CD4-positive, alpha-beta T cell treated with Interleukin-15 for 4 hours (primary cell): ENCODE measurements around the gene RPS19.

Source experiments
- DNase-seq: peaks from one replicate; pipeline ENCODE4 v3.0.0-alpha.2; 2020; ENCODE audit warnings: low spot score

The RPS19 gene

DNA sequence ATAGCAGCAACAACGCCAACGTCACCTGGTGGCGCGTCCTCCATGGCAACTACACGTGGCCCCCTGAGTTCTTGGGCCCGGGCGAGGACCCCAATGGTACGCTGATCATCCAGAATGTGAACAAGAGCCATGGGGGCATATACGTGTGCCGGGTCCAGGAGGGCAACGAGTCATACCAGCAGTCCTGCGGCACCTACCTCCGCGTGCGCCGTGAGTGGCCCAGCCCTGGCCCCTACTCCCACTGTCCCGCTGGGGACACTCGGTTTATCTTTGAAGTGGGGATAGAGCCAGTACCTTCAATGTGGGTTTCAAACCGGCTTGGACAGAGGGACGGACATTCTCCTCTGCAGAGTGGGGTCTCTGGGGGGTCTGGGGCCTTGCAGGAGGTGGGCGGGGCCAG is 19.0 kb downstream of the RPS19 start:
- DNase-seq = no peak

DNA sequence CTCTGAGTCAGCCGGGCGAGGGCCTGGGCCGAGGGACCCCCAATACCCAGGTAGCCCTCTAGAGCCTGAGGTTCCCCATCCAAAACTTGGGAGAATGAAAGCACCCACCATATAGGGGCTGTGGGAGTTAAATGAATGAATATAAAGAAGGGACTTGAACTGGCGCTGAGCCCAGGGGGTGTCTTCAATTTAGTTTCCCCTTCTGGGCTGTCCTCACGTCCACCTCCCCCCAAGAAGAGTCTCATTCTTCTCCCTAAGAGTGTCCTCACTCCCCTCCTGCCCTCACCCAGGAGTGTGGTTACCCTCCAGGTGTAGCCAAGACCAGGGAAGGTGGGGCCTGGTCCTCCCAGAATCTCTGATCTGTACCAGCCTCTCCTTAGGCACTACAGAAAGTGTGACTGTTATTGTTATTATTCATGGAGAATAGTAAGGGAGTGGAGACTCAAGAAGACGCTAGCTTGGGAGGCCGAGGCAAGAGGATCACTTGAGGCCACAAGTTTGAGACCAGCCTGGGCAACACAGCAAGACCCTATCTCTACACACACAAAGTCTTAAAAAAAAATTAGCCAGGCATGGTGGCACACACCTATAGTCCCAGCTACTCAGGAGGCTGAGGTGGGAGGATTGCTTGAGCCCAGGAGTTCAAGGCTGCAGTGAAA is 19.7 kb downstream of the RPS19 start:
- DNase-seq = no peak

GRCh38 chr19:41880329-41880708 is 20.3 kb downstream of the RPS19 start:
- DNase-seq = no peak

DNA sequence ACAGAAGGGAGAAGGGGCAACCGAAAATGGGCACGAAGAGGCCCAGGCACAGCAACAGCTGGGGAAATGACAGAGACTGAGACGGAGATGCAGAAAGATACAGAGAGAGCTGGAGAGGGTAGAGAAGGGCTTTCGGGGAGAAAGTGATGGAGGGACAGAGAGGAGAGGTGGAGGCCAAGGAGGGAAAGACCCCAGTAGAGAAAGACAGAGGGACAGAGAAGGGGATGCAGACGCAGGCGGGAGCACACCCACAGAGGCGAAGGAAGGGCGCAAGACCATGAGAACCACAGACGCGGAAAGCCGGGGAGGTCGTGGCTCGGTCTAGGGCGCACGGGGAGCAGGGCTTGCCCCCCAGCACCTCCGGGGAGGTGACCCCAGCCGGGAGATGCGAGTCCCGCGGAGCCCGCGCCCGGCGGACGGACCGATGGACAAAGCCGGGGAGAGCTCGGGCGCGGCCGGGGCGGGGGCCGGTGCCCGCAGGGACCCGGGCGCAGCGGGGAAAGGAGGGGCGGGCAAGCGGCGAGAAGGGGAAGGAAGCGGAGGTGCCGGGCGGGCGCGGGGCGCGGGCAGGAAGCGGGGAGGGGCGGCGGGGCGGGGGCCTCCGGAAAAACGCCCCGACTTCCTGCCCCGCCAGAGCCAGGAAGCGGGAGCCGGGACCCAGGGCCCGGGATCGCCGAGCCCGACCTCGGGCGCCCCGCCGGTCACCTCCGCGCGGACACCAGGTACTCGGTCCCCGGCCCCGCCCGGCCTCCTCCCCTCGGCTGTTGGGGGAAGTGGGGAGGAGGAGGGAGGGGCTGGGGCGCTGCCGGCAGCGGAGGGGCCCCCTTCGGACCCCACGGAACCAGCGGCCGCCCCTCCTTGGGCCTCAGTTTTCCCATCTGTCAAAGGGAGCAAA is 22.8 kb downstream of the RPS19 start, which contains the start of gene ARHGEF1:
ARHGEF1 (plus strand) TSS at position 617 of the 895 bp plus-strand sequence. CDS start 4,899 bp downstream, outside the sequence.
- peak; percentile 48 for DNase-seq

- DNase-seq = no peak
These were observed 23.4 kb downstream of the RPS19 start for GRCh38 chr19:41883463-41883820.

DNA sequence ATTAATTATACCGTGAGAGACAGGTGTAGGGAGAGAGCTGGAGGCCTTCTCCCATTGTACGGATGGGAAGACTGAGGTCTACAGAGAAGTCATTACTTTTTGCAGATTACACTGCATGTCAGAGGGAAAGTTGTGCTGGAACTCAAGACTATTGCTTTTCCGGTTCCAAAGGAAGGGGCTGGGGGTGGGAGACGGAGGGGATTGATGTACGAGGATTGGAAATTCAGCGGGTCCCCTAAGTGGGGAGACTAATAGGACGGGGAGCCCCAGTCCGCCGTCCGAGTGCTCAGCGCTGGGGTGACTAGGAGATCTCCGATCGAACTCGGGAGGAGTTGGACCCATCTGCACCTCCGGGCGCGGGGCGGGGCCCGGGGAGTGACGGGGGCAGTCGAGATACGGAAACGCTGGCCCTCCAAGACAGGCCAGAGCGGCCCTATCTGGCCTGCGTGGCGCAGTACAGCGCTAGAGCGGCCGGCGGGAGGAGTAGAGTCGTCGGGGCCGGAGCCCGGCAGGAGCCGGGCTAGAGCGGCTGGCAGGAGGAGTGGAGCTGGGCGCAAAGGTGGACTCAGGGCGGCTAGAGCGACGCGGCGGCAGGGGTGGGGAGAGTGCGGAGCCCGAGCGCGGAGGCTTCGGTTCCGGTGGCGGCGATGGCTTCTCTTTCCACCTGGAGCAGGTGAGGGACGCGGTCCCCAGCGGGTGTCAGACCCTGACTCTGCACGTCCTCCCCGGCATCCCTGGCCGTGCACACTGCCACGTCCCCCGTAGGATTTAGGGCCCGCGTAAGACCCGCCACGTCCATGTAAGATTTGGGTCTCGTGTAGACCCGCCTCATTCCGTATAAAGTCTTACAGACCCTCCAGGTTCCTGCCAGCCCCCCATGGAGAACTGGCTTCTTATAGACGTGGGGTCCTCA is 24.0 kb downstream of the RPS19 start:
- peak; percentile 95 for DNase-seq

DNA sequence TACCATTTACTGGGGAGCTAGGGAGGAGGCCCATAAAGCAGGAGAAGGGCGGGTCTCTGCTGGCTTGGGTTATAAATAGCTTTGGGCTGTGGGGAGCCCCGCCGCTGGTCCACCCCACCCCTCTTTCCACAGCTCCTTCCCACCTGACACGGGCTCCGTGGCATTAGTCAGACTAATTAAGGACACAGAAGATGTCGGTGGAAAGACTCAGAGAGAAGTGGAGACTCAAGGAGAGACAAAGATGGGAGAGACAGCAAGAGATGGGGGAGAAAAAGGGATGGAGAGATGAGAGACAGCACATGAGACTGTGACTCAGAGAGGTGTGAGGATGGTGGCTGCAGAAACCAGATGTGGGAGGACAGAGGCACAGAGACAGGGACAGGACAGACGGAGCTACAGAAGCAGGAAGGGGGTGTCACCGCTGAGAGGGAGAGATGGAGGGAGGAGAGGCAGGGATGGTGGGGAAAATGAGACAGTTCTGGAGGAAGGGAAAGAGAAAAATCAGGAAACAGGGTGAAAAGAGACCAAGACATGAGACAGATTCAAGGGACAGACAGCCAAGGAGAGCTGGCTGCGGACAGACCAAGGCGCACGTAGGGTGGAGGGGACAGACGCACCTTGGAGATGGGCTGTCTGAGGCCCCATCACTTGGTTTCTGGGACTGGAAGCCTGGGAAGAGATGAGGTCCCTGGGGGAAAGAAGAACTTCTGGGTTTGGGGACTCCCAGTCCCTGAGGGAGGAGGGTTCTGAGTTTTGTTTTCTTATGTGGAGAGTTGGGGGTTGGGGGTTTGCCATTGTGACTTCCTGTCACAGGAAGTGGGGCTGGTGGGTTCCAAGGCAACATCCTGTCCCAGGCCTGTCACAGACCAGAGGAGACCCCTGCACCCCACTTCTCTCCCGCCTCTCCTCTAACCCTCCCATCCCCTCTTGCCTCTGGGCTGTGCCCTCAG is 27.0 kb downstream of the RPS19 start:
- DNase-seq = peak; percentile 70

GRCh38 chr19:41887711-41888382 is 27.8 kb downstream of the RPS19 start:
- peak; percentile 88 for DNase-seq

DNA sequence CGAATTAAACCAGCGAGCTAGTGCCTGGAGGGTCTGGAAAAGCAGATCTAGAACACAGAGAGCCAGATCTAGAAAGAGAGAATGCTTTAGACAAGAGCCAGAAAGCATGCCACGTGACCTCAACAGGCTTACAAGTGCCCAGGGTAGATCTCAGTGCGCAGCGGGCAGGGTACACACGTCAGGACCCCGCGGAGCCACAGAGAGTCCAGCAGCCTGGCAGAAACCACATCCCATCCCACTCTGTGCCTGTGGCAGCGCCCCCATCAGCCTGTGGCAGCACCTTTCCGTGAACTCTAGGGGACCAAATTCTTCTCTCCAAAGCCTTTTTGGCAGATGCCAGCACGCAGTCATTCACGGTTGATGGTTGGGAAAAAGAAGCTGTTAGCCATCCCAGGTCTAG is 28.9 kb downstream of the RPS19 start:
- no peak for DNase-seq

GRCh38 chr19:41889896-41890295 is 29.8 kb downstream of the RPS19 start:
- no peak for DNase-seq

DNA sequence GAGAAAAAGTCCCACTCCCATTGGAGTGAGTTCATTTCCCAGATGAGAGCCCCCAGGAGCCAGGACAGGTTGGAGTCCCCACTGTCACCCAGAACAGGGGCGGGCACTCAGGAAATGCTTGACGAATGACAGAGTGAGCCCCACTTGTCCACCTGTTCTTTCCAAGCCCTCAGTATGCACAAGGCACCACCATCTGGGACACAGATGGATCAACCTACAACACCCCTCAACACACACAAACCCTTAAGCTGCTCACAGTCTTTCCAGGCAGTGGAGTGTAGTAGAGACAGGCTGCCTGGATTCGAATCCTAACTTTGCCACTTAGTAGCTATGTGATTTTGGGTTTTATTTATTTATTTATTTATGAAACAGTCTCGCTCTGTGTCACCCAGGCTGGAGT is 30.9 kb downstream of the RPS19 start:
- no peak for DNase-seq

DNA sequence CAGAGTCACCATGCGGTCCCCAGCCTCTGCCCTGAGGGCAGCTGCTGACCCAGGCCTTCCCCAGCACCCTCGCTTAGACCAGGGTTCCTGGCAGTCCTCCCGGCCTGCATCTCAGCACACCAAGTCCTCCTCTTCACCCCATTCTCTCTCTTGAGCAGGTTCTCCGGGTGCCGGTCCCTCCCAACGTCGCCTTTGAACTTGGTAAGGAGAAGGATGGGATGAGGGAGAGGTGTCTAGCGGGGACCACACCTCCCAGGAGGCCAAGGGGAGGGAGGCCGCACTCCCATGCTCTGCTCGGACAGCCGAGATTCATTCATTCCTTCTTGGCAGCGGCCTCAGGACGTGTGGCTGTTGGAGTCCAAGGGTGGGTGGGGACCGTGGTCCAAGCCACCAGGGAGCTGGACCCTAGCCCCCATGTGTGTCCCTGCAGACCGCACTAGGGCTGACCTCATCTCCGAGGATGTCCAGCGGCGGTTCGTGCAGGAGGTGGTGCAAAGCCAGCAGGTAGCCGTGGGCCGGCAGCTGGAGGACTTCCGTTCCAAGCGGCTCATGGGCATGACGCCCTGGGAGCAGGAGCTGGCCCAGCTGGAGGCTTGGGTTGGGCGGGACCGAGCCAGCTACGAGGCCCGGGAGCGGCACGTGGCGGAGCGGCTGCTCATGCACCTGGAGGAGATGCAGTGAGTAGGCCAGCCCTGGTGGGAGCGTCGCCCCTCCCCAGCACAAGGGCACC is 32.3 kb downstream of the RPS19 start:
- no peak for DNase-seq

DNA sequence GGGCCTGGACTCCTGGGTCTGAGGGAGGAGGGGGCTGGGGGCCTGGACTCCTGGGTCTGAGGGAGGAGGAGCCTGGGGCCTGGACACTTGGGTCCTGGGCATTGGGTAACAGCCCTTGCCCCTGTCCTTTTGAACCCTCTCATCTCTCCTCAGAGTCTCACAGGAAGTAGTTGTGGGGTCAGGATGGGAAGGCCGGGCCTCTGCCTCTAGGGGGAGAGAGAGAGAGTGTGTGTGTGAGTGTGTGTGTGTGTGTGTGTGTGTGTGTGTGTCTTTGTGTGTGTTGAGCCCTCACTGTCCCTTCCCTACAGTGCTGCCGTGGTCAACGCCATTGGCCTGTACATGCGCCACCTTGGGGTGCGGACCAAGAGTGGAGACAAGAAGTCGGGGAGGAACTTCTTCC is 33.8 kb downstream of the RPS19 start:
- no peak for DNase-seq

GRCh38 chr19:41894350-41894749 is 34.3 kb downstream of the RPS19 start:
- no peak for DNase-seq

DNA sequence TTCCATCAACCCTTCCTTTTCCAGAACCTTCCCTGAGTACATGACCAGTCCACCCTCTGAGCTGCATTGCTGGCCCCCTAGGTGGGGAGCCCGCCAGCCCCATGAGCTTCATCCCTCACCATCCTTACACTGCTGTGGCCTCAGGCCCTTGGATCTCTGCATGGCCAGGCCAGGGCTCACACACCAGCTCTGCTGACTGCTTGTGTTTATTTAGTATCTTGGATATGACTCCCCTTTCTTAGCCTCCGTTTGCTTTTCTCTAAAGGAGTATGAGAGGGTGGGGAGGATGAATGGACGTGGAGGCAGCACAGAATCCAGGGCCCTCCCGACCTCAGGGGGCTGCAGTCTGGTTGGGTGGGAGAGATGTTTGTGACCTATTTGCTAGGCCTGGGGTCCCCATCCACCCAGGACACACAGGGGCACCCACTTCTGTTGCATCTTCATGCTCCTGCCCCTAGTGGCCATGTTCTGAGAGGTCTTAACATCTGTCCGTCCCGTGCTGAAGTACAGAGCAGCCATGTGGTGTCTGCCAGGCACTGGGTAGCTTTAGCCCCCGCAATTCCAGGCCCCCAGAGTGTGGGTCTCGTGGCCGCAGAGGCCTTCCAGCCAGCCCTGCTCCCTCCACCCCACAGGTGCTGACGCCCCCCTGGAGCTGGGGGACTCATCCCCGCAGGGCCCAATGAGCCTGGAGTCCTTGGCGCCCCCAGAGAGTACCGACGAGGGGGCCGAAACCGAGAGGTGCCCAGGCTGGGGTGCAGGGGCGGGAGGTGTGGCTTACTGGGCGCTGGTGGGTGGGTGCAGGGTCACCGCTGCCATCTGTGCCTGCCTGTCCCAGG is 35.9 kb downstream of the RPS19 start:
- DNase-seq = no peak

DNA sequence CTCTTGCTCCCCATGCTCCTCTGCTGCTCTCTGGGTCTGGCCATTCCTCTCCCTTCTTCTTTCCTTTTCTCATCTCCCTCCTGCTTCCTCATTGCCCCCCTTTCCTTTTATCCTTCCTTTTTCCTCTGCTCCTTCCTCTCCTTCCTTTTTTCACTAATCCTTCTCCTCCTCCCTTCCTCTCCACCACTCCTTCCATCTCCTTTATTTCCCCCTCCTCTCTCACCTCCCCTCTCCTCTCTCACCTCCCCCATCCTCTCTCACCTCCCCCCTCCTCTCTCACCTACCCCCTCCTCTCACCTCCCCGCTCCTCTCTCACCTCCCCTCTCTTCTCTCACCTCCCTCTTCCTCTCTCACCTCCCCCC is 36.5 kb downstream of the RPS19 start:
- DNase-seq = no peak

GRCh38 chr19:41897181-41897580 is 37.1 kb downstream of the RPS19 start:
- no peak for DNase-seq

DNA sequence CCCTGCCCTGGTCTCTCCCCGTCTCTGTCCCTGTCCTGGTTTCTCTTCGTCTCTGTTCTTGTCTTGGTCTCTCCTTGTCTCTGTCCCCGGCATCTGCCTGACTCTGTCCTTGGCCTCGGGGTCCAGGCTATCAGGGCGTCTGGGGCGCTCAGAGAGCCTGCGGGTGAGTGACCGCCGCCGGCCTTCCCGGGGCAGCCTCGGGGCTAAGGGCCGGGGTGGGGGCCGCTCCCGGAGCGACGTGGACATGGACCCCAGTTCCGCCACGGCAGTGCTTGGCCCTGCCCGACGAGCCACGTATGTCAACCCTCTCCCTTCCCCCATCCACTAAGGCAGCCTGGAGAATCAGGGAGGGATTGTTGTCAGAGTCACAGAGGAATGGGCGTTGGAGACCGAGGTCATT is 37.8 kb downstream of the RPS19 start:
- no peak for DNase-seq

DNA sequence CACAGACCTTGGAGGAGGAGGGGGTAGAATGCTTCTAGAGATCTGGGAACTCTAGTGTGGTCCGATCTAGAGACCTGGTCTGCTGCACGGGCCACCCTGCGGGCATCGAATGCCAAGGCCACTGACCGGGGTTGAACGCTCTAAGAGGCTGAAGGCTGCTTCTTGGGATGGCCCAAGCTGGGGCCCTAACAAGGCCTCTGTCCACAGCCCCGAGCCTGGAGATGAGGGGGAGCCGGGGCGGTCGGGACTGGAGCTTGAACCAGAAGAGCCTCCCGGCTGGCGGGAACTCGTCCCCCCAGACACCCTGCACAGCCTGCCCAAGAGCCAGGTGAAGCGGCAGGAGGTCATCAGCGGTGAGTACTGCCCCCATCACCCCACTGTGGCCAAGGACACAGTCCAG is 38.2 kb downstream of the RPS19 start:
- DNase-seq = no peak
